ENCODE data around the gene STAT6. TPM values are rescaled to one million over a fixed set of nuclear protein-coding genes. Genes with fewer than 3 reads are reported as not detected.

Gene STAT6
- total RNA-seq, 1 donor from 2014 or later = 167 TPM

- TF ChIP-seq CTCF (IDR thresholded peaks at IDR 0.05; ENCODE audit: unreplicated experiment) = no peak
- Mint-ChIP-seq H3K27ac (peak overlapping the region; percentile 86), H3K4me3 (peak overlapping the region; percentile 51), H3K27me3 (ENCODE audit: low read depth) (no peaks in the 10 kb centered on the region), H3K36me3 (peaks cover 10% of the 10 kb centered on the region), H3K4me1 (peaks cover 52% of the 10 kb centered on the region), H3K9me3 (no peaks in the 10 kb centered on the region)
- no peak for DNase-seq (ENCODE audit: low spot score in 2 of 2, unreplicated experiment in 2 of 2)
These were observed 24.6 kb upstream of the STAT6 start for GRCh38 chr12:57135527-57136326.

GRCh38 chr12:57134949-57135348 lies 23.8 kb upstream of the STAT6 start:
- H3K36me3 Mint-ChIP-seq = peaks cover 10% of the 10 kb centered on the region
- H3K4me3 Mint-ChIP-seq = peak overlapping the region; percentile 25
- peaks cover 59% of the 10 kb centered on the region for H3K4me1 Mint-ChIP-seq
- no peak for DNase-seq (ENCODE audit: low spot score in 2 of 2, unreplicated experiment in 2 of 2)
- TF ChIP-seq CTCF (IDR thresholded peaks at IDR 0.05; ENCODE audit: unreplicated experiment) = no peak
- no peaks in the 10 kb centered on the region for H3K9me3 Mint-ChIP-seq
- no peaks in the 10 kb centered on the region for H3K27me3 Mint-ChIP-seq (ENCODE audit: low read depth)
- H3K27ac Mint-ChIP-seq = peak overlapping the region; percentile 86

- no peak for TF ChIP-seq CTCF (IDR thresholded peaks at IDR 0.05; ENCODE audit: unreplicated experiment)
- DNase-seq (ENCODE audit: low spot score in 2 of 2, unreplicated experiment in 2 of 2) = no peak
- H3K27ac Mint-ChIP-seq = peak overlapping the region; percentile 86
- no peaks in the 10 kb centered on the region for H3K27me3 Mint-ChIP-seq (ENCODE audit: low read depth)
- H3K4me3 Mint-ChIP-seq = peak overlapping the region; percentile 45
- peaks cover 5% of the 10 kb centered on the region for H3K36me3 Mint-ChIP-seq
- H3K4me1 Mint-ChIP-seq = peaks cover 64% of the 10 kb centered on the region
- no peaks in the 10 kb centered on the region for H3K9me3 Mint-ChIP-seq
These were observed 22.8 kb upstream of the STAT6 start for GRCh38 chr12:57133916-57134315.

GRCh38 chr12:57133013-57133569 lies 21.9 kb upstream of the STAT6 start:
- Mint-ChIP-seq H3K36me3 (no peaks in the 10 kb centered on the region), H3K27ac (peak overlapping the region; percentile 86), H3K4me1 (peaks cover 64% of the 10 kb centered on the region), H3K4me3 (peak overlapping the region; percentile 13), H3K27me3 (ENCODE audit: low read depth) (no peaks in the 10 kb centered on the region), H3K9me3 (no peaks in the 10 kb centered on the region)
- TF ChIP-seq CTCF (IDR thresholded peaks at IDR 0.05; ENCODE audit: unreplicated experiment) = no peak
- no peak for DNase-seq (ENCODE audit: low spot score in 2 of 2, unreplicated experiment in 2 of 2)

- H3K27ac Mint-ChIP-seq = peak overlapping the region; percentile 86
- no peak for TF ChIP-seq CTCF (IDR thresholded peaks at IDR 0.05; ENCODE audit: unreplicated experiment)
- no peak for DNase-seq (ENCODE audit: low spot score in 2 of 2, unreplicated experiment in 2 of 2)
- peaks cover 66% of the 10 kb centered on the region for H3K4me1 Mint-ChIP-seq
- no peaks in the 10 kb centered on the region for H3K27me3 Mint-ChIP-seq (ENCODE audit: low read depth)
- H3K9me3 Mint-ChIP-seq = no peaks in the 10 kb centered on the region
- peak overlapping the region; percentile 93 for H3K4me3 Mint-ChIP-seq
- H3K36me3 Mint-ChIP-seq = no peaks in the 10 kb centered on the region
These were observed 21.0 kb upstream of the STAT6 start for GRCh38 chr12:57131896-57132744.

Measured in mesothelial cell of epicardium (in vitro differentiated cells).